Measurements from ENCODE around the gene AMBP. TPM values are rescaled to one million over a fixed set of nuclear protein-coding genes. Genes with fewer than 3 reads are reported as not detected.

Gene AMBP
- total and polyA plus RNA-seq, 2 experiments from 2014 or later: 0.64 TPM; not detected in 1

- no peak for DNase-seq (ENCODE audit: low read depth in 1 of 2, low spot score in 1 of 2)
- no peaks in the 10 kb centered on the region for H3K27me3 ChIP-seq
- H3K4me3 ChIP-seq: no peak overlapping the region
- H3K27ac ChIP-seq: no peak overlapping the region
- H3K36me3 ChIP-seq: no peaks in the 10 kb centered on the region
- TF ChIP-seq, protein P1, sequence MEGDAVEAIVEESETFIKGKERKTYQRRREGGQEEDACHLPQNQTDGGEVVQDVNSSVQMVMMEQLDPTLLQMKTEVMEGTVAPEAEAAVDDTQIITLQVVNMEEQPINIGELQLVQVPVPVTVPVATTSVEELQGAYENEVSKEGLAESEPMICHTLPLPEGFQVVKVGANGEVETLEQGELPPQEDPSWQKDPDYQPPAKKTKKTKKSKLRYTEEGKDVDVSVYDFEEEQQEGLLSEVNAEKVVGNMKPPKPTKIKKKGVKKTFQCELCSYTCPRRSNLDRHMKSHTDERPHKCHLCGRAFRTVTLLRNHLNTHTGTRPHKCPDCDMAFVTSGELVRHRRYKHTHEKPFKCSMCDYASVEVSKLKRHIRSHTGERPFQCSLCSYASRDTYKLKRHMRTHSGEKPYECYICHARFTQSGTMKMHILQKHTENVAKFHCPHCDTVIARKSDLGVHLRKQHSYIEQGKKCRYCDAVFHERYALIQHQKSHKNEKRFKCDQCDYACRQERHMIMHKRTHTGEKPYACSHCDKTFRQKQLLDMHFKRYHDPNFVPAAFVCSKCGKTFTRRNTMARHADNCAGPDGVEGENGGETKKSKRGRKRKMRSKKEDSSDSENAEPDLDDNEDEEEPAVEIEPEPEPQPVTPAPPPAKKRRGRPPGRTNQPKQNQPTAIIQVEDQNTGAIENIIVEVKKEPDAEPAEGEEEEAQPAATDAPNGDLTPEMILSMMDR (IDR thresholded peaks at IDR 0.05; ENCODE audit: low read depth, low read length): no peak
- peaks cover 31% of the 10 kb centered on the region for H3K4me1 ChIP-seq (ENCODE audit: low read depth)
- H3K9me3 ChIP-seq (ENCODE audit: low read depth): no peaks in the 10 kb centered on the region
These were observed 41.4 kb upstream of the AMBP start for GRCh38 chr9:114119242-114120191.

GRCh38 chr9:114117996-114118830 lies 40.1 kb upstream of the AMBP start:
- peaks cover 19% of the 10 kb centered on the region for H3K4me1 ChIP-seq (ENCODE audit: low read depth)
- DNase-seq (ENCODE audit: low read depth in 1 of 2, low spot score in 1 of 2): no peak
- H3K4me3 ChIP-seq: no peak overlapping the region
- TF ChIP-seq, protein P1 (IDR thresholded peaks at IDR 0.05; ENCODE audit: low read depth, low read length): no peak
- no peaks in the 10 kb centered on the region for H3K27me3 ChIP-seq
- H3K9me3 ChIP-seq (ENCODE audit: low read depth): no peaks in the 10 kb centered on the region
- H3K27ac ChIP-seq: peak overlapping the region; percentile 29
- H3K36me3 ChIP-seq: no peaks in the 10 kb centered on the region

- Histone ChIP-seq H3K4me3 (no peak overlapping the region), H3K27ac (no peak overlapping the region)
These were observed 39.5 kb upstream of the AMBP start for GRCh38 chr9:114117614-114117995.

GRCh38 chr9:114116126-114116747 lies 38.1 kb upstream of the AMBP start:
- H3K27ac ChIP-seq: no peak overlapping the region
- no peak for DNase-seq (ENCODE audit: low read depth in 1 of 2, low spot score in 1 of 2)
- H3K4me3 ChIP-seq: no peak overlapping the region
- TF ChIP-seq, protein P1 (IDR thresholded peaks at IDR 0.05; ENCODE audit: low read depth, low read length): no peak
- H3K9me3 ChIP-seq (ENCODE audit: low read depth): no peaks in the 10 kb centered on the region
- H3K27me3 ChIP-seq: no peaks in the 10 kb centered on the region
- no peaks in the 10 kb centered on the region for H3K36me3 ChIP-seq
- H3K4me1 ChIP-seq (ENCODE audit: low read depth): peaks cover 19% of the 10 kb centered on the region

More at GRCh38 chr9:114117614-114117995, 39.5 kb upstream of the AMBP start:
- TF ChIP-seq, protein P1 (IDR thresholded peaks at IDR 0.05; ENCODE audit: low read depth, low read length): no peak
- no peaks in the 10 kb centered on the region for H3K36me3 ChIP-seq
- H3K27me3 ChIP-seq: no peaks in the 10 kb centered on the region
- peaks cover 19% of the 10 kb centered on the region for H3K4me1 ChIP-seq (ENCODE audit: low read depth)
- H3K9me3 ChIP-seq (ENCODE audit: low read depth): no peaks in the 10 kb centered on the region
- DNase-seq (ENCODE audit: low read depth in 1 of 2, low spot score in 1 of 2): no peak

DNA sequence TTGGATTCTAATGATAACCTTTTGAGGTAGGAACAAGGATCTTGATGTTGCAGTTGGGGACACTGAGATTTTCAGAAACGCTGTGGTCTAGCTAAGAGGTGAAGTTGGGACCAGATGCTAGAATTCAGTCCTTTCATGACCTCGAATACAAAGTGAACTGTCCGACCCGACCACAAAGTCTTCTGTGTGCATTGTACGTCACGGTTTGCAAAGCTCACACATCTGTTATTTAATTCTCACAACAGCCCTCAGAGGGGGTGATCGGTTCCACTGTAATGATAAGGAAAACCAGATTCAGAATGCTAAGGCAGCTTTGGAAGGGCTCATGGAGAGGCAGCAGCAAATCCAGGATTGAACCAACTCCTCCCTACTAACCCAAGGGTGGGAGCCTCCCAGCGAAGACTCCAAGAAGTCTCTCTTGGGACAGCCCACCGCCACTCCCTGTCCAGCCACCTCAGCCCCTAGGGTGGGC lies 37.6 kb upstream of the AMBP start:
- Histone ChIP-seq H3K27ac (no peak overlapping the region), H3K4me1 (ENCODE audit: low read depth) (peaks cover 19% of the 10 kb centered on the region), H3K9me3 (ENCODE audit: low read depth) (no peaks in the 10 kb centered on the region), H3K36me3 (no peaks in the 10 kb centered on the region), H3K4me3 (no peak overlapping the region), H3K27me3 (no peaks in the 10 kb centered on the region)
- DNase-seq (ENCODE audit: low read depth in 1 of 2, low spot score in 1 of 2): no peak
- TF ChIP-seq, protein P1 (IDR thresholded peaks at IDR 0.05; ENCODE audit: low read depth, low read length): no peak

Measured in cardiac muscle cell (in vitro differentiated cells and primary cell).